ENCODE data around the gene RAD51AP1.

Gene RAD51AP1

DNA sequence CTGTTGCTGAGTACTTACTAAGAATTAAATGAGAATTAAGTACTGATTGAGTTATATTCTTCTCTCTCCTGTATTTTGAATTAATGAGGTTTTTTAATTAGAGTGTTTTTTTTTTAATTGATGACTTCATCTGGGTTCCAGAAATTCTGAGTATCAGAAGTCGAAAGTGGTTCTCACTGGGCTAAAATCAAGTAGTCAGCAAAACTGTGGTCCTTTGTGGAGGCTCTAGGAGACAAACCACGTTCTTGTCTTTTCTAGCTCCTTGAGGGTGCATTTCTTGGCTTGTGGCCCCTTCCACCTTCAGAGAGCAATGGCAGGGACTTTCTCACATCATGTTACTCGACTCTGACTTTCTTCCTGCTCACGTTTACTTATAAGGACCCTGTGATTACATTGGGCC is 15.3 kb downstream of the RAD51AP1 start:
- TF ChIP-seq, protein P1, sequence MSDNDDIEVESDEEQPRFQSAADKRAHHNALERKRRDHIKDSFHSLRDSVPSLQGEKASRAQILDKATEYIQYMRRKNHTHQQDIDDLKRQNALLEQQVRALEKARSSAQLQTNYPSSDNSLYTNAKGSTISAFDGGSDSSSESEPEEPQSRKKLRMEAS (IDR thresholded peaks at IDR 0.05; ENCODE audit: low read depth, low read length), result no peak
- TF ChIP-seq MYC (IDR thresholded peaks at IDR 0.05; ENCODE audit: low read depth, low read length) (no peak), POLR2A (IDR thresholded peaks at IDR 0.05; ENCODE audit: extremely low read depth, insufficient read length) (no peak)
- TF ChIP-seq, protein P2, sequence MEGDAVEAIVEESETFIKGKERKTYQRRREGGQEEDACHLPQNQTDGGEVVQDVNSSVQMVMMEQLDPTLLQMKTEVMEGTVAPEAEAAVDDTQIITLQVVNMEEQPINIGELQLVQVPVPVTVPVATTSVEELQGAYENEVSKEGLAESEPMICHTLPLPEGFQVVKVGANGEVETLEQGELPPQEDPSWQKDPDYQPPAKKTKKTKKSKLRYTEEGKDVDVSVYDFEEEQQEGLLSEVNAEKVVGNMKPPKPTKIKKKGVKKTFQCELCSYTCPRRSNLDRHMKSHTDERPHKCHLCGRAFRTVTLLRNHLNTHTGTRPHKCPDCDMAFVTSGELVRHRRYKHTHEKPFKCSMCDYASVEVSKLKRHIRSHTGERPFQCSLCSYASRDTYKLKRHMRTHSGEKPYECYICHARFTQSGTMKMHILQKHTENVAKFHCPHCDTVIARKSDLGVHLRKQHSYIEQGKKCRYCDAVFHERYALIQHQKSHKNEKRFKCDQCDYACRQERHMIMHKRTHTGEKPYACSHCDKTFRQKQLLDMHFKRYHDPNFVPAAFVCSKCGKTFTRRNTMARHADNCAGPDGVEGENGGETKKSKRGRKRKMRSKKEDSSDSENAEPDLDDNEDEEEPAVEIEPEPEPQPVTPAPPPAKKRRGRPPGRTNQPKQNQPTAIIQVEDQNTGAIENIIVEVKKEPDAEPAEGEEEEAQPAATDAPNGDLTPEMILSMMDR (IDR thresholded peaks at IDR 0.05; ENCODE audit: low read depth, low read length), result no peak

GRCh38 chr12:4555804-4556203 is 17.1 kb downstream of the RAD51AP1 start:
- no peak overlapping the region for H3K4me3 ChIP-seq (ENCODE audit: low read depth, low read length)
- TF ChIP-seq, protein P1 (IDR thresholded peaks at IDR 0.05; ENCODE audit: low read depth, low read length), result no peak
- TF ChIP-seq MYC (IDR thresholded peaks at IDR 0.05; ENCODE audit: low read depth, low read length), result no peak
- DNase-seq (ENCODE audit: low read depth), result no peak

More for the DNA sequence above, 15.3 kb downstream of the RAD51AP1 start:
- no peak overlapping the region for H3K4me3 ChIP-seq (ENCODE audit: low read depth, low read length)
- DNase-seq (ENCODE audit: low read depth), result no peak

GRCh38 chr12:4556735-4557530 is 18.2 kb downstream of the RAD51AP1 start:
- no peak for TF ChIP-seq MYC (IDR thresholded peaks at IDR 0.05; ENCODE audit: low read depth, low read length)
- TF ChIP-seq, protein P2 (IDR thresholded peaks at IDR 0.05; ENCODE audit: low read depth, low read length), result no peak
- TF ChIP-seq POLR2A (IDR thresholded peaks at IDR 0.05; ENCODE audit: extremely low read depth, insufficient read length), result no peak
- TF ChIP-seq, protein P1 (IDR thresholded peaks at IDR 0.05; ENCODE audit: low read depth, low read length), result no peak
- no peak overlapping the region for H3K4me3 ChIP-seq (ENCODE audit: low read depth, low read length)
- no peak for DNase-seq (ENCODE audit: low read depth)

DNA sequence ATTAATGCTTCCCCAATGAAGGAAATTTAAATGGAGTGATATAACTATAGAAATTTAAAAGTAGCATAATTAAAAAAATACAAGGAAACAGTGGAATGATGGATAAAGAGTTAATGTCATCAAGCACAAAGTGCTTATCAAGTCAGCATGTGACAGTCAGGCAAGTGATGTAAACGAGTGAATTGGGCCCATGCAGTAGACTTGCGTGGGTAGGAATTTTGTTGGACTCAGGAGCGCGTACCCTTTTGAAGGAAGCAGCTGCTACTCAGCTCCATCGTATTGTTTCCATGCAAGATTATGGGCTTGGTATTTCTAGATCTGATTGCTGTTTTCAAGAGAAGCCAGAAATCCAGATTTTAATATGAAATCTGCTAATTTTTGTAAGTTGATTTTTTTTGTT is 18.9 kb downstream of the RAD51AP1 start:
- DNase-seq (ENCODE audit: low read depth), result no peak
- no peak overlapping the region for H3K4me3 ChIP-seq (ENCODE audit: low read depth, low read length)
- TF ChIP-seq, protein P2 (IDR thresholded peaks at IDR 0.05; ENCODE audit: low read depth, low read length), result no peak
- TF ChIP-seq POLR2A (IDR thresholded peaks at IDR 0.05; ENCODE audit: extremely low read depth, insufficient read length) (no peak), MYC (IDR thresholded peaks at IDR 0.05; ENCODE audit: low read depth, low read length) (no peak)
- TF ChIP-seq, protein P1 (IDR thresholded peaks at IDR 0.05; ENCODE audit: low read depth, low read length), result no peak

DNA sequence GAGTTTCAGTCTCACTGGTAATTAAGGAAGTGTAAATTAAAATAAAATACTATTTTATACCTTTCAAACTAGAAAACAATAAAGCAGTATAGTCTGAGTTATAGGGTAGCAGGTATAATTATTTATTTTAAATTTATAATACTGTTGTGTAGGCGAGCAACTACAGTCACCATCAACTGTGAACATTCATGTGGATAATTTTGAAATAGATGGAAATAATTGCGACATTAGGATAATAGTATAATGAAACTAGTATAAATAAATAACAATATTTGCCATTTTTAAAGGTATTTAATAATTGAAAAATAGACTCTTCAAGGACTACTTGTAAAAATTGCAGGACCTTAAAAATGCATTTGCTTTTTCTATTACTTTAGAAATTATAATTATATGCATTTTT is 19.5 kb downstream of the RAD51AP1 start:
- H3K4me3 ChIP-seq (ENCODE audit: low read depth, low read length), result no peak overlapping the region
- TF ChIP-seq, protein P2 (IDR thresholded peaks at IDR 0.05; ENCODE audit: low read depth, low read length), result no peak
- DNase-seq (ENCODE audit: low read depth), result no peak

GRCh38 chr12:4562034-4562657 is 23.5 kb downstream of the RAD51AP1 start, which contains the start of gene DYRK4:
TSS of gene DYRK4 (plus strand) at chr12:4562208. CDS start at chr12:4562246, 38 bp downstream.
- H3K4me3 ChIP-seq (ENCODE audit: low read depth, low read length), result no peak within 1 kb of the TSS
- TF ChIP-seq, protein P2 (IDR thresholded peaks at IDR 0.05; ENCODE audit: low read depth, low read length), result no peak
- TF ChIP-seq, protein P1 (IDR thresholded peaks at IDR 0.05; ENCODE audit: low read depth, low read length), result no peak
- no peak for TF ChIP-seq MYC (IDR thresholded peaks at IDR 0.05; ENCODE audit: low read depth, low read length)
- TF ChIP-seq POLR2A (IDR thresholded peaks at IDR 0.05; ENCODE audit: extremely low read depth, insufficient read length), result no peak
- no peak for DNase-seq (ENCODE audit: low read depth)

Measured in NB4 (cell line).